HG03460 (cell line): ENCODE measurements around the gene RIPPLY1.
"Not testable (repeated sequence)": the region's sequence is repeated elsewhere in the genome, so short reads cannot be mapped to it uniquely, and the experiment has no call there.

Experiments
- ATAC-seq: cut with Tn5 transposase; IDR thresholded peaks from one replicate; pipeline ENCODE4 v1.9.1; 2021; ENCODE audit not compliant: unreplicated experiment

Gene RIPPLY1

GRCh38 chrX:106917830-106918500 lies 14.8 kb upstream of the RIPPLY1 start:
- ATAC-seq, result no peak

DNA sequence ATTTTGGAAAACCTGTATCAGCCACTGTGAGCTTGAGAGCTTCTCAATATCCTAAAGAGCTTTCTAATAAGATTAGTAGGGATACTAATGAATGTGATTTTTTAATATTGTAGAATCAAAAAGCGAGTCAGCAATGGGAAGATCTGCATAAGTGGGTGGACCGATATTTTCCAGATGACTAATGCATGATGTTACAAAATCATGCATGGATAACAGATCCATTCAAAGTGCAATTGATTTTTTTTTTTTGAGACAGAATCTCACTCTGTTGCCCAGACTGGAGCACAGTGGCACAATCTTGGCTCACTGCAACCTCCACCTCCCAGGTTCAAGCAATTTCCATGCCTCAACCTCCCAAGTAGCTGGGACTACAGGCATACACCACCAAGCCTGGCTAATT lies 9.7 kb upstream of the RIPPLY1 start:
- no peak for ATAC-seq

- no peak for ATAC-seq
Observed at GRCh38 chrX:106906361-106906760, 3.2 kb upstream of the RIPPLY1 start.

GRCh38 chrX:106905064-106905708 lies 2.0 kb upstream of the RIPPLY1 start:
- ATAC-seq, result no peak

DNA sequence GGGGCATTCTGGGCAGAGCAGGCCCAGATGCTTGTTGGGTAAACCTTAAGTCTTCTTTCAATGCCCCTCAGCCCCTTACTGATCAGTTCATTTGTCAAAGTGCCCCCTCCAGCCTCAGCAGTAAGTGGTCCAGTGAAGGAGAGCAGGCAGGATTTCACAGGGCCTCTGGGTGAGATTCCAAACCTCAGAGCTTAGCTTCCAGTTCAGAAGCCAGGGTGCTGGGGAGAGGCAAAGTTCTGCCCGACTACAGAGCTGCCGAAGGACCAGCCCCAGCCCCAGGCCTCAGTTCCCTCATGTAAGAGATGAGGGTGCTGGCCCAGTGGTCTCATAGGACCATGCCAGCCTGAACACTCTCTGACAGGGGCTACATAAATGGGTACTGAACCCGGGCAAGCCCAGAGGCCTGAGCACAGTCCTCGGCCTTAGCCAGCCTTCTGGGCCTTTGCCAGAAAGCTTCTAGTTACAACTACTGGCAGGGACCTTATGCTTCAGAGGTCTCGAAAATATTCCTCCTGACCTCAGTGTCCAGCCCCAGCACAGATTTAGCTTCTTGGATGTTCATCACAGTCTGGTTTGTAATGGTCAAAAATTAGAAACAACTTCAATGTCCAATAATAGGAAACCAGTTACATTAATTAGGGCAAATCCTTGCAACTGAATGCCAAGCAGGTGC lies 851 bp upstream of the RIPPLY1 start:
- no peak for ATAC-seq

DNA sequence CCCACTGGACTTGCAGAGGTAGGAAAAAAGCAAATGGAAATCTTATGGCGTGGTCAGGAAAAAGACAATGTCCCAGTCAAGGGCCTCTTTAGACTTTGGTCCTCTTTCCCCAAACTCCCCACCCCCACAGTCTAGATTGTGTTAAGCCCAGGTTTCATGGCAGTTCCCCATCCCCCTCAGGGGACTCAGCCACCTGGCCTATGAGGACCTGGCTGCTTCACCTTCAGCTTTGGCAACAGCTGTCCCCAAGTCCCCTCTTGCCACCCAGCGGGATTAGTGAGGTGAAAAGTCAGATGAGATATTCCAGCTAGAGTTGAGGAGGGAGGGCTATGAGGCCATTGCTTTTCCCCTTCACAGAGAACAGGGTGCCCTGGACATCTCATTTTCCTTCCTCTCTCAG lies 457 bp downstream of the RIPPLY1 start:
- no peak for ATAC-seq

GRCh38 chrX:106901781-106902219 lies 1.3 kb downstream of the RIPPLY1 start:
- no peak for ATAC-seq

DNA sequence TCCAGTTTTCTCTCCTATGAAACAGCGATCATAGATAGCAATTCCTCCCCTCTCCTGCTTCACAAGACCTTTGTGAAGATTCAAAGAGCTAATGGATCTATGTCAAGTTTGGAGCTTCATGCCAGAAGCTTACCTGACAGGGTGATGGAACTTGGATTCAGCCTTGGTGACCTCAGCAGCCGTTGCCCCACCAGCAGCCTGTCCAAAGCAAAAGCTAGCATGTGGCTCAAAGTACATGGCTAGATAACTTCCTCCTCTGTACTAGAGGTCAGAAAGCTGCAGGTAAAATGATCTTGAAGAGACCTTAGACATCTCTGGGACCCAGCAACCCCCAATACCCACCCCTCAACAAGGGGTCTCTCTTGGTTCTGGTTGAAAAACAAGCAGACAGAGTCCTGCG lies 1.8 kb downstream of the RIPPLY1 start:
- no peak for ATAC-seq

DNA sequence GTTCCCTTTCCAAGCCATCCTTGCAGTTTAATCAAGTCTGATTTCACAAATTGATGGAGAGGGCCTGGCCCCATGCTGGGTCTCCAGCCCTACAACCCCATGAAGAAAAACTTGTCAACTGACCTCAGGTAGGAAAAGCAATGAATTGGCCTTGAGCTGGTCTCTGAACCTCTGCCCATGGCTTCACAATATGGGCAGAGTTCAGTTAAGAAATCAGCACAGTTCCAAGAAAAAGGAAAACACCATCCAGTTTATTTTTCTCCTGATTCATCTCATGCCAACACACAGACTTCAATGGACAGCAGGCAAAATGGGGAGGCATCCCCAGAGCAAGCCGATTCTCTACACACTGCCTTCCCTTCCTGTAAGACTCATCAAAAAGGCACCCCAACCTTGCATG lies 3.3 kb downstream of the RIPPLY1 start:
- ATAC-seq, result no peak

- no peak for ATAC-seq
Observed at GRCh38 chrX:106899276-106899675, 3.9 kb downstream of the RIPPLY1 start.

- peak; percentile 65 for ATAC-seq
Observed at GRCh38 chrX:106898462-106898861, 4.7 kb downstream of the RIPPLY1 start.

DNA sequence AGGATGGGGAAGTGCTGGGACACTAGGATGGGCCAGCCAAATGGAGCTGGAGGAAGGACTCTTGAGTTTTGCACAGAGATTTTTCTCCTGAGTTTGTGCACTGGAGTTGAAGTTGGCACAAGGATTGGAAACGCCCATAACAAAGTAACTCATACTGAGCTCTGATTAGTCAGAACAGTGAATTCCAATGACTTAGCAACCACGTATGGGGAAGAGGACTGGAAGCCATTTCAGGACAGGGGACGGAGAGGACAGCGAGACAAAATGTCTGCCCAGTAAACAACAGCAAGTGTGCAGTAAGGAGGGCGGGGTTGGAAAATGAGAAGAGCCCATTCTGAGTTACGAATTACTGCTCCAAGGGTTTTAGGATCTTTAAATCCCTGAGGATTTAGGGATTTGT lies 5.9 kb downstream of the RIPPLY1 start:
- no peak for ATAC-seq

- no peak for ATAC-seq
Observed at GRCh38 chrX:106894978-106895452, 8.1 kb downstream of the RIPPLY1 start.

GRCh38 chrX:106894392-106894909 lies 8.7 kb downstream of the RIPPLY1 start:
- peak; percentile 76 for ATAC-seq

DNA sequence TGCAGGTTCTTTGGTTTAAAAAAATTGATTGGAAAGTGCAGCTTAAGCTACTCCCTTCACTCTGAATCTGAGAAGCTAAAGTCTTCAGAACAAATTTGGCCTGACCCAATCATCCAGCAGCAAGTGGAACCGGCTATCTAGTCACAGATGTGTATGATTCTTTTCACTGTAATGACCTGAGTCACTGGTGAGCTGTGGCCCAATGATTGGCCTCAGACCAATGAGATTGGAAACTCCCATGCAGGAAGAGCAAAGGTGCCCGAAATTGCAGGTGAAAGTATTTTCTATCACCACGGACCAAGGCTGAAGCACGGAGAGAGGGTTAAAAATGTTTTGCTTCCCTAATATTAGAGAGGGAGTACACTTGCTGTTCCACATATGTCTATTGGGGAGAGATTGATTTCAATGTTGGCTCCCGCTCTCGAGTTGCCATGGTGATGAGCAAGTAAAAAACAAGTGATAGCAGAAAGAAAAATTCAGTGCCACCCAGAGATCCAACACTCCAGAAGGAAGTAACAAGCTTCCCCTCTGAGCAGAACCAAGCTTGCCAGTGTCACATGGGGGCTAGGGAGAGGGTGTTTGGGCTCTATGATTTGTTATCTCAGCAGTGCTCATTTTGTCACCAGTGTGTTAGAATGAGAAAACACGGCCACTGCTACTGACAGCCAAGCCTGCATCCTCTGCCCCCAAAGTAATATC lies 11.2 kb downstream of the RIPPLY1 start:
- ATAC-seq, result no peak

DNA sequence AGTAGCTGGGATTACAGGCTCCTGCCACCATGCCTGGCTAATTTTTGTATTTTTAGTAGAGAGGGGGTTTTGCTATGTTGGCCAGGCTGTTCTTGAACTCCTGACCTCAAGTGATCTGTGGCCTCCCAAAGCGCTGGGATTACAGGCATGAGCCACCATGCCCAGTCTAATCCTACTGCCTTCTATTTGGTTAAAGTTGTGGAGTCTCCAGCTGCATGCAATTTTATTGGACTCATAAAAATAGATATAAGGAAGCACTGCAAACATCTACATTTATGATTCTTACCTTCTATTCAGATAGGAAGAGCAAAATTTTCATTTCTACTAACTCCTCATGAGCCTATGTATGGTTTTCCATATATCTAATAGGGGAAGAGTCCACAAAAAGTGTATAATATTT lies 13.7 kb downstream of the RIPPLY1 start:
- no peak for ATAC-seq

DNA sequence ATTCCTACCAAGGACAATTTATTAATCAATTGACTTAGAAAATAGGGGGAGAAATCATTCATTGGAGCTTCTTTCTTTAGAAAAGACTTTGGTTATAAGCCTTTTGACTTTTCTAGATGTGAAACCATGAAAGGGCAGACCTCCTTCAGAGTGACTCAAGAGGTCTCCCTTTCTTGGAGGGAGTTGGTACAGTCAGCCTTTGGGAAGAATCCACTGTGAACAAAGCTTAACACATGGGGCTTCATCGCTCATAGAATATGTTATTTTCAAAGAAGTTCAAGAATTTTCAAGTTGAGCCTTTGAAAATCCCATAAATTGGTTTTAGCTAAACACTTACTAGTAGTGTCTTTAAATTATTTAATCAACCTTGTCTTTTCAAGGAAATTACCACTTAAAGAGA lies 28.0 kb downstream of the RIPPLY1 start:
- ATAC-seq, result no peak

GRCh38 chrX:106874075-106874474 lies 29.1 kb downstream of the RIPPLY1 start:
- no peak for ATAC-seq

GRCh38 chrX:106872796-106873195 lies 30.3 kb downstream of the RIPPLY1 start:
- ATAC-seq, result not testable (repeated sequence)

GRCh38 chrX:106863697-106864096 lies 39.4 kb downstream of the RIPPLY1 start:
- no peak for ATAC-seq

GRCh38 chrX:106862972-106863688 lies 40.0 kb downstream of the RIPPLY1 start:
- no peak for ATAC-seq
